GM19193 (cell line): ENCODE results near the gene APLN.

Source experiments
- POLR2A ChIP-seq: IDR thresholded peaks from 4 replicates; pipeline ENCODE4 v1.6.1; 2011; ENCODE audit not compliant: insufficient read depth, insufficient read length; ENCODE audit errors: extremely low read depth

Gene APLN

DNA sequence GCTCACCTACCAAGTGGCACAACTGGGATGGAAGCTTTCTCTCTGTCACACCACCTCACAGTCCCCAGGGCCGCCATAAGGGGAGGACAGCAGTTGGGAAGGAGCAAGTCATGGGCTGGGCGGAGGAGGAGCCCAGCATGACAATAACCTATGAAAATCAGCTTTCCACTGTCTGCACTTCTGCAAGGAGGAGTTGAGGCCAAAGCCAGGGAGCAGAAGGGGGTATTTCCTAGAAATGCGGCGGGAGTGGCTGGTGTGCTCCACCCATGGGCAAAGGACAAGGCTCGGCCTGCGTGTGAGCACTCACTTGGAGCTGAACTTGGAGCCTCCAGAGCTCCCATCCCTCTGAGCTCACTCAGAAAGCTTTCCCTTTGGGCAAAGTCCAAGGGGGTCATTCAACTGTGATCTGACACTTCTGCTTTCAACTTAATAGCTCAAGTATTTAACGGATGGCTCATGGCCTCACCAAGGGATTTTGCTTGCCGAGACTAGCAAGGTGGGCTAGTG lies 18.5 kb downstream of the APLN start:
- TF ChIP-seq POLR2A = no peak

DNA sequence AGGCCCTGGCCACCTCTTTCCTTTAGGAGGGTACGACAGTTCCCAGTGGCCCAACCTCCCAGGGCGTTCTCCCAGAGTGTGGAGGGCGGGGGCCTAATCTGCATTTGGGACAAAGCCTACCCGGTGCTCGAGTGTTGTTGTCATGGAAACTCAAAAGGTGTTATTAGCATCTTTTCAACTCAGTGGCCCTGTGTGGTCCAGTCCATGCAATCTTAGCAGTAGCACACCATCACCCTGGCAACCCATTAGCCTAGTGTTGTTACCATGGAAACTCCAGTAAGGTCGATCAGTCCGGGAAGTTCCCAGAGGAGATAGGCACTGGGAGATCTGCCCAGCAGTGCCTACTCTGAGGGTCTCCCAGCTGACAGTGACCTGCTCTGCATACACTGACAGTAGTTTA lies 20.2 kb downstream of the APLN start:
- TF ChIP-seq POLR2A = no peak

DNA sequence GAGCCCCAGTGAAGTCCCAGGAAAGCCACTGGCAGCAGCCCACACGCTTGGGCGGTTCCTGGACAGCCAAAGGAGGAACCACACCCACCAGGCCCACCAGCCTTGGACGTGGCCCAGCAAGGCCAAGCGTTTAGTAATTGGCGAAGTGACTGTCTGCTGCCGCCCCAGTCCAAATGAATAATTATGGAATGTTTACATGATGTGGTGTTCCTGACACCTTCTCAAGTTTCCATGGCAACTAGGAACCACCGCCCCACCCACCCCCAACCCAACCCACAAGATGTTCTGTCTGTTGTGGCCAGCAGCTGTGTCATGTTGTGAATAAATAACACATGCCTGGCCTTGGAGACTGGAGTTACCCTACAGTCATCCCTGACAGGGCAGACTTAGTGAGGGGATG lies 22.3 kb downstream of the APLN start:
- no peak for TF ChIP-seq POLR2A

DNA sequence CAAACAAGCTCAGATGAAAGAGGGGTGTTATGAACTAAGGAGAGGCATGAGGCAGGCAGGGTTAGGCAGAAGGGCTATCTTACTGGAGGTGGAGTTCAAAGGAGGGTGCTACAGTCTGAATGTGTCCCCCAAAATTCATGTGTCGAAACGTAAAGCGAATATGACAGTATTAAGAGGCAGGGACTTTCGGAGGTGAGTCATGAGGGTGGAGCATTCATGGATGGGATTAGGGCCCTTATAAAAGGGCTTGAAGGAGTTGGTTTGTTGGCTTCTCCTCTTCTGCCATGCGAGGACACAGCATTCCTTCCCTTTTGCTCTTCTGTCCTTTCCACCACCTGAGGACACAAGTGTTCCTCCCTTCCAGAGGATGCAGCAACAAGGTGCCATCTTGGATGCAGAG lies 22.9 kb downstream of the APLN start:
- TF ChIP-seq POLR2A = no peak

DNA sequence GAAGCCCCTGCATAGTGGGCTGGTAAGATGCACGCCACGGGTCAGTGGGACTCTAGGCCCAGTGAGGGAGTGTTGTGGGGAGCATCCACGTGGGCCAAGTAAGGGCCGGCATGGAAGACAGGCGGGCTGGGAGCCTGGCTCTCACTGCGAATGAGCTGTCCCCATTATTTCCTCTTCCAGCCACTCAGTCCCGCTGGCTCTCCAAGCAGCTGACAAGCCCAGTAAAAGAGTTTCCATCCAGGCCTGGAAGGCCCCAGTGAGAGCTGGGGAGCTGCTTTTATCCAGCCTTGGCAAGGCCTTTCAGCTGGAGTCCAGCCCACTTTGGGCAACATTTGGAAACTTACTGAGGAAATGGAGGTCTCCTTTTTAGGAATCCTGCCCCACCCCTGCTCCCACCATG lies 24.9 kb downstream of the APLN start:
- TF ChIP-seq POLR2A = no peak

DNA sequence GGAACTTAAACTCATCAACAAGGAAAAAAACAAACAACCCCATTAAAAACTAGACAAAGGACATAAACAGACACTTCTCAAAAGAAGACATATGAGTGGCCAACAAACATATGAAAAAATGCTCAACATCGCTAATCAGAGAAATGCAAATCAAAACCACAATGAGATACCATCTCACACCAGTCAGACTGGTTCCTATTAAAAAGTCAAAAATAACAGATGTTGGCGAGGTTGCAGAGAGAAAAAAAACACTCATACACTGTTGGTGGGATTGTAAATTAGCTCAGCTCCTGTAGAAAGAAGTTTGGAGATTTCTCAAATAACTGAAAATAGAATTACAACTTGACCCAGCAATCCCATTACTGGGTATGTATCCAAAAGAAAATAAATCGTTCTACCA lies 28.7 kb downstream of the APLN start:
- no peak for TF ChIP-seq POLR2A

DNA sequence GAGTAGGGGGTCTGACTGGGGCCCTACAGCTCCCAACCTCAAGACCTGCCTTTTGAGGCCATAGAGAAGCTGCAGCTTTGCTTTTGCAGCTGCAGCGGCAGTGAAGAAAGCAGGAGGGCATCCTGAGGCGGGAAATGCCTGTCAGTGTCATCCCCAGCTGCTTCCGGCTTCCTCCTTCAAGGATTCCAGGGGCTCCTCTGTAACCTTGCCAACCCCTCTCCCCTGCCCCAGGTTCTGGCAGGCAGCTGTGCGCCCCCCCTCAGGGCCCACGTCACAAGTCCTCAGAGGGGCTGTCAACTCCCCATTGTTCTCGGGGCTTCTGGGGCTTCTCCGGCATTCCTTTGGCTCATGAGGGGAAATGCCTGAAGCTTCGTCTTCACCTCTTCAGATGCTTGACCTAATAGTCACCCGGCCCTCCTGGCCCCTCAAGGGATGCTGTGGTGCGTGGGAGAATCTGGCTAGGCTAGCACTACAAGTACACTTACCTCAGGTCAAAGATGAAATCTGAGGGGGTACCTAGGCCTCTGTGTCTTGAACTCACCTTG lies 31.9 kb downstream of the APLN start:
- no peak for TF ChIP-seq POLR2A

DNA sequence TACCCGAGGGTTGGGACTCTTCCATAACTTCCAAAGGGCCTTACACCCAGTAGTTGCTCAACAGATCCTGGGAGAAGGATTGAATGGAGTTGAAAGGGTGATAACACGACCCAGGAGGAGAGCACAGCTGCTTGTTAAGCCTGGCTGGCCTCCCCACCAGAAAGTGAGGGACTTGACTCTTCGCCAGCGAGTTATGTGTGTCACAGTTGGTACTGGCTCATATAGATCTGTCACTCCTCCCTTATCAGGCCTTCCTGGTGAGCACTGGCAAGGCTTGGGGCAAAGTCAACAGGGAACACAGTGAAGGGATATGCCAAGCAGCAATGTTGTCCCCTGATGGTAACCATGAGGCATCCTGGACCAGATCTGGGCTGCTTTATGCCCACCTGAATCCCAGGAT lies 35.8 kb downstream of the APLN start:
- TF ChIP-seq POLR2A = no peak

DNA sequence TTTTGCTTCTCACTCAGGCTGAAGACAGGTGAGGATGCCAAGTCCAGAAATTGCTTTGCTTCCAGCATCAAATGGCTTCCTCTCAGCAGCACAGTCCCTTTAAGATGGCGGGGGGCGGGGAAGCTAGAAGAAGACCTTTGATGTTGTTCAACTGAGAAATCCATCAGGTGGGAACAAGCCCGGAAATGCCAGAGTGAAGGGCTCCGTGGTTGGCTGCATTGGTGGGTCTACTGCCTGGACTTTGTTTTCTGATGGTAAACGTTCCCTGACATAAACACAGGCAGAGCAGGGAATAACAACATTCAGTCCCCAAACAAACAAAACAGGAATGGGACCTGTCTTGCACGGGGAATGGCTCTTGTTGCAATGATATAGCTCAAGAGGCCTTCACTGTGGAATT lies 37.3 kb downstream of the APLN start:
- TF ChIP-seq POLR2A = no peak

DNA sequence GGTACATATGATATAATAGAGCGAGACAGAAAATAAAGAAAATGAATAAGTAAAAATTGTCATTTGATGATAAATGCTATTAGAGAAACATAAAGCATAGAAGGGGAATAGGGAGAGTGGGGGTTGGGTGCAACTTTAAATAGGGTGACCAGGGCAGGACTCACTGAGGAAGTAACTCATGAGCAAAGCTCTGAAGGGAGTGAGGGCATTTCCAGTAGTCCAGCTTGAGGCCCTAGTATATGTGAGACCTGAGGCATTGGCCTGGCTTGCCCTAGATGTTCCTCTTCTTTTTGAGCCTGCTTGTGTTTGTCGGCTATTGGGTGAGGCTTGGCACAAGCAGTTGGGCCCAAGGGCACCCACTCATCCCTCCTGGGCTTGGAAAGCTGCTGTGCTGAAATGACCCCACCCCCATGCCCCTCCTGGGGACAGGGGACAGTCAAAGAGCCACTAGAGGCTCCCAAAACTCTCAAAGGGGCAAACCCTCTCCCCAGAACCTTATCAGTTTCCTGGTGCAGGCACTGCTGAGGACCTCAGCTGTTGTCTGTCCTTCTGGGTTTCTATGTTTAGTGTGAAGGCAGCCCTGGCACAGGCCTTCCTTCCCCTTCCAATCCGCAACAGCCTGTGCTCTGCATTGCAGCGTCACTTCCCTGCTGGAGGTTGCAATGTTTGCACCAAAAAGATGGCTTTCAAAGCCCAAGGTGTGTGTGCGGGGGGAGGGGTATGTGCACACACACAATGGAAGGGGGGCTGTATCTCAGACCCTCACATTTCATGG lies 40.1 kb downstream of the APLN start:
- no peak for TF ChIP-seq POLR2A

DNA sequence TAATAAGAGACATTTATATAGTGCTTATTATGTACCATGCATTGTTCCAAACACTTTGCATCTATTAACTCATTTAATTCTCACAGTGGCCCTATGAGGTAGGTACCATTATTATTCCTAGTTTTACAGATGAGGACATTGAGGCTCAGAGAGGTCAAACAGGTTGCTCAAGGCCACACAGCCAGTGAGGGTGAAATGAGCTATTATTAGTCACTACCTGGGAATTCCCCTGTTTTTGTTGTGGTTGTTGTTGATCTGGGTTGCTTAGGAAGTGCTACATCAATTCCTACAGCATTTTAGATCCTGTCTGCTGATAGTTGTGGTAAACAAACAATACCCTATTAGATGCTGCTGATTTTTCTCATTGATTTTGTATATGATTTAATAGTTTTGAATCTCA lies 41.2 kb downstream of the APLN start:
- no peak for TF ChIP-seq POLR2A

DNA sequence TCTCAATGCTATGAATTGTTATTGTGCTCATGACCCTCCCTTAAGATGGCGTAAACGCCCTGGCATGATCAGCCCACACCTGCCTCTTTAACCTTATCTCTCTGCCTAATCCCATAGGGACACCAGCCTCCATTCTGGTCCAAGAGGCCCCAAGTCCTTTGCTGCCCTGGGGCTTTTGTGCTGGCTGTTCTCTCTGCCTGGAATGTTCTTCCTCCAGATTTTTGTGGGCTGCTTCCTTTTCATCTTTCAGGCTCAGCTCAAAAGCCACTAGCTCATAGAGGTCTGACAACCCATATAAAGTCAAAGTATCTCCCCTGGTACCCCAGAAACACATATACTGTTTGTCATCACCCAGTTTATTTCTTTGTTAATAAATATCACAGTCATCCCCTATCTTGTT lies 42.4 kb downstream of the APLN start:
- no peak for TF ChIP-seq POLR2A

DNA sequence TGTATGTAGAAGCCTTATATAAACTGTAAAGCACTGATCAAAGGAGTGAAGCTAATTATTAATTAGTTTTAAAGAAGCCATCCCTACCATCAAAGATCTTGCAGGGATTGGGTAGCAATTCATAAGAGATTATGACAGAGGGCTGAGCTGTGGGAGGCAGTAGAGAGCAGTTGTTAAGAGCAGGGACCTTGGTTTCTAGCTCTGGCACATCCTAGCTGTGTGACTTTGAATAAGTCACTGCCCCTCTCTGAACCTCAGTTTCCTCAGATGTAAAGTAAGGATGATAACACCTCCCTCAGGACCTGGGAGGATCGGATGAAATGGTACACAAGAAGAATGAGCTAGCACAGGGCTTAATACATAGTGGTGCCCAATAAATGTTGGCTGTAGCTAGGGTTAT lies 45.4 kb downstream of the APLN start:
- TF ChIP-seq POLR2A = no peak

DNA sequence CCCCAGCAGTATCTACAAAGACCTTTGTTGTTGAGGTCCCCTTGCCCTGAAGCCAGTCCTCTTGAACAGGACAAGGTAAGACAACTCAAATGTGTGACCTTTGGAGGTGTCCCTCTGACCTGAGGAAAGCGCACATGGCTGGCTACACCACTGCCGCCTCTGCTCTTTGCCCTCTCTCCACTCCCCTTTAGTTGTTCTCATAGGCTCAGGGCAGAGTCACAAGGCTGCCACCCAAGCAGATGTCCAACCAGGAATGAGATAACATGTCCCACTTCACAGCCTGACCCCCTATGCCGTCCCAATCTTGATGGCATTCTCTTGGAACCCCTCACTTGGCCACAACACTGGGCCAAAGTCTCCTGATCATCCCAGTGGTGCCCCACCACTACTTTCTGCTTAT lies 46.3 kb downstream of the APLN start:
- TF ChIP-seq POLR2A = no peak

DNA sequence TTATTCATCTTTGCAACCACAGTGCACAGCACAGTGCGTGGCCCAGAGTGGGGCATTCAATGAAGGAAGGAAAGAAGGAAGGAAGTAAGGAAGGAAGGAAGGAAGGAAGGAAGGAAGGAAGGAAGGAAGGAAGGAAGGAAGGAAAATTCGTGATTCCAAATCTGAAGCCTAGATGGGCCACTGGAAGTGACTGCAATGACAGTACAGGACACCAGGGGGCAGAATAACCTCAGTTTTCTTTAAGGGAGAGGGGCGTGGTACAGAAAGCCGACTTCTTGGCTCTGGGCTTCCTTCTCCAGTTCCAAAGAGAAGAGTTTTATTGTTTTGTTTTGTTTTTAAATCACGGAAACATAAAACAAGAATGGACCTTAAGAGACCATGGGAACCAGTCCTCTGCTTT lies 47.8 kb downstream of the APLN start:
- TF ChIP-seq POLR2A = no peak

DNA sequence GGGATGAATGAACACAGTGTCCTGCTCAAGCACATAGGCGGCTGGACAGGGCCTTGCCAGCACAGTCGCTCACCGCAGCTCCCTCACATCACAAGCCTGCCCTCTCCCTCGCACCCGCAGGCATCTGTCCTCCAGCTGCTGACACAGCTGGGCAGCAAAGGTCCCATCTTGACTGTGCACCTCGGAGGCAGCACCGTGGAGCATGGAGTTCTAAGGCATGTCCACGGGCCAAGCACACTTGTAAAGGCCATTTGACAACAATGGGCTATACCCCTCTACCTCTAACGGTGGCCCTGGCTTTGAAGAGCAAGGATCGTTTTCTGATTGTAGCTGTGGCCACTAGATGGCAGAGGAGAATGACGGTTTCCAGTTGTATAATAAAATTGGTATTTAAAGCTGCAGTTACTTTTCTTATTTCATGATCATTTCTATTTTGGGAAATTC lies 53.8 kb downstream of the APLN start:
- TF ChIP-seq POLR2A = no peak
